ENCODE data around the gene LRRC42.

Gene LRRC42, protein sequence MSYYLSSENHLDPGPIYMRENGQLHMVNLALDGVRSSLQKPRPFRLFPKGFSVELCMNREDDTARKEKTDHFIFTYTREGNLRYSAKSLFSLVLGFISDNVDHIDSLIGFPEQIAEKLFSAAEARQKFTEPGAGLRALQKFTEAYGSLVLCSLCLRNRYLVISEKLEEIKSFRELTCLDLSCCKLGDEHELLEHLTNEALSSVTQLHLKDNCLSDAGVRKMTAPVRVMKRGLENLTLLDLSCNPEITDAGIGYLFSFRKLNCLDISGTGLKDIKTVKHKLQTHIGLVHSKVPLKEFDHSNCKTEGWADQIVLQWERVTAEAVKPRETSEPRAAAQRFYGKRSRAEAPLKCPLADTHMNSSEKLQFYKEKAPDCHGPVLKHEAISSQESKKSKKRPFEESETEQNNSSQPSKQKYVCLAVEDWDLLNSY

DNA sequence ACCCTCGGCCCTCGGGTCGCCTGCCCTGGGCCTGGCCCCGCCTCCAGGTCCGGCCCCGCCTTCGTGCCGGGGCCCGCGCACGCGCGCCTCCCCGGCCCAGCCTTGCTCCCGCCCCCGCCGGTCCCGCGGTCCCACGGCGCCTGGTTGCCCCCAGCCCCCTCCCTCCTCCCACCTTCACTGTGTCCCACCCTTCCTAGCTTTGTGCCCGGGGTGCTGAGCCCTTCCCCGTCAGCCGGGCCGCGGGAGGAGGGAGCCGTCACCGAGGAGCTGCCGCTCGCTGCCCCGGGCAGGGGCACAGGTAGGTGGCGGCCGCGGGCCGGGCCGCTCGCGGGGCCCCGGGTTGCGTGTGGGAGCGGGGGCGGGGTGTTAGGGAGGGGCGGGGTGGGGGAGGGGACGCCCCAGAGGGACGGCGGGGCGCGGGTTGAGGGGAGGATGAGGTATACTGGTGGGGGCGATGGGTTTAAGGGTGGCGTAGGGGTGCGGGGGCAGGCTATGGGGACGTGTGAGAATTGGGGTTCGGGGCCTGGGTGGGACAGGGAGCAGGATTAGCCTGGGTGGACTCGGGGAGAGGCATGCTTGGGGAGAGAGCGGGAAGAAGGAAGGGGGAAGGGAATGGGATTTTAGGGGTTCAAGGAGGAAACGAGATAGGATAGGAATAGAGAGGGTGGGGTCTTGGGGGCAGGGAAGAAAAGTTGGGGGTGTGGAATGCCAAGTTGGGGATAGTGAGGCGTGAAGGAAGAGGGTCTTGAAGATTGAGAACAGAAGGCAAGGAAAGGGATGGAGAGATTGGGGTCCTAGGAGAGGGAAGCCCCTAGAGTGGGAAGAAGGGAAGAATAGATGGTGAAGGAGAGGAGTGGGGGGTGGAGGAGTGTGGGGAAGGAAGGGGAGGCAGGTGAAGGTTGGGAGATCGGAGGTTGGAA lies at the start of gene LRRC42:
Gene LRRC42, plus strand, starts transcription at position 99 of the 920 bp plus-strand sequence. CDS start 5,650 bp downstream, outside the sequence.
- peak; percentile 31 to 68 (median 47) for DNase-seq (ENCODE audit: low read depth in 3 of 3)

DNA sequence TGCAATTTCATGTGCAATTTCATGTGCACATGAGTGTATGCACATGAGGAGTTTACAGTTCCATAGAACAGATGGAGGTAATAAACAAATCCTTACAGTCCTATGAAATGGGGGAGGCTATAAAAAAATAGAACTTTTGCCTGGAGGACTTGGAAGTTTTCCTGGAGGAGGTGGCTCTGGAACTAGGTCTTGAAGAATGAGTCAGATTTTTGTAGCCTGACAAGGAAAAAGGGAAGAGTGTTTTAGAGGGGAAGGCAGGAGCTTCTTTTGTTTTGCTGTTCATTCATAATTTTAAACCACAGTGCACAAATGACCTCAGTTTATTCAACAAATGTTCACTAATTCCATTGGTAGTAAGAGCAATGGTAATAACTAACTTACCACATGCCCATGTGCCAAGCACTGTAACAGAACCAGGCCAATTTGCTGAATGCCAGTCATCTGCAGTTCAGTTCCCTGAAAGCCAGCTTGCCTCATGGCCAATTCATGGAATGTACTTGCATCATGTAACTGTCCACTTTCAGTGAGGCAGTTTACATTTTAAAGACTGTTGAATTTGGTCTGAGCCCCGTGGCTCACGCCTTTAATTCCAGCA lies 49.4 kb upstream of the LRRC42 start:
- no peak for DNase-seq (ENCODE audit: low read depth in 3 of 3)

DNA sequence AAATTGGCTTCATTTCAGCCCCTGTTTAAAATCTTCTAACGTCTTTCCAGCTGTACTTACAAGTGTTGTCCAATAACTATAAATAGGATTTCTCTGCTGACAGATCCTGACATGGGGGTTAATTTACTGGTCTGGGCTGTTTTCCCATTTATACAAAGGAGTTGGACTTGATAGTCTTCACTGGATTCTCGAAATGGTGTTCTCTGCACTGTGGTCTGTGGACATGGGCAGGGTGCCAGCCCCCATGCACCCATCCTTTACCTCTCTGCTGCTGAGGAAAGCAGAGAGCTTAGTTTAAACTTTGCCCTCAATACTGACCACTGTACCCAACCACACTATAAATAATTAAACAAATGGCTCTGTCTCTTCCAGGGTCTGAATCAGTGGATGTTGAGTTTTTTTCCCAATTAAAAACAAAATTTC lies 46.9 kb upstream of the LRRC42 start:
- DNase-seq (ENCODE audit: low read depth in 3 of 3): no peak

DNA sequence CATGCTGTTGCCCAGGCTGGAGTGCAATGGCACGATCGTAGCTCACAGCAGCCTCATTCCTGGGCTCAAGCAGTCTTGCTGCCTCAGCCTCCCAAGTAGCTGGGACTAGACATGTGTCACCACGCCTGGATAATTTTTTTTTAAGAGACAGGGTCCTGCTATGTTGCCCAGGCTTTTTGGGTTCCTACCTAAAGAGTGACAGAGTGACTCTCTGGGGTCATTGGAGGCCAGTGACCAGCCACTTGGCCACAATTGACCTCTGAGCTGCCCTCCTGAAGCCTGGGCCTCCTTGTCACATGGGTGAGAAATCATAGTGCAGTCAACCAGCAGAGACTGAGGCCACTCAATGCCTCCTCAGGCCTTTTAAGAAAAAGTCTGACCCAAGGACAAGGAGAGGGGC lies 46.4 kb upstream of the LRRC42 start:
- no peak for DNase-seq (ENCODE audit: low read depth in 3 of 3)

DNA sequence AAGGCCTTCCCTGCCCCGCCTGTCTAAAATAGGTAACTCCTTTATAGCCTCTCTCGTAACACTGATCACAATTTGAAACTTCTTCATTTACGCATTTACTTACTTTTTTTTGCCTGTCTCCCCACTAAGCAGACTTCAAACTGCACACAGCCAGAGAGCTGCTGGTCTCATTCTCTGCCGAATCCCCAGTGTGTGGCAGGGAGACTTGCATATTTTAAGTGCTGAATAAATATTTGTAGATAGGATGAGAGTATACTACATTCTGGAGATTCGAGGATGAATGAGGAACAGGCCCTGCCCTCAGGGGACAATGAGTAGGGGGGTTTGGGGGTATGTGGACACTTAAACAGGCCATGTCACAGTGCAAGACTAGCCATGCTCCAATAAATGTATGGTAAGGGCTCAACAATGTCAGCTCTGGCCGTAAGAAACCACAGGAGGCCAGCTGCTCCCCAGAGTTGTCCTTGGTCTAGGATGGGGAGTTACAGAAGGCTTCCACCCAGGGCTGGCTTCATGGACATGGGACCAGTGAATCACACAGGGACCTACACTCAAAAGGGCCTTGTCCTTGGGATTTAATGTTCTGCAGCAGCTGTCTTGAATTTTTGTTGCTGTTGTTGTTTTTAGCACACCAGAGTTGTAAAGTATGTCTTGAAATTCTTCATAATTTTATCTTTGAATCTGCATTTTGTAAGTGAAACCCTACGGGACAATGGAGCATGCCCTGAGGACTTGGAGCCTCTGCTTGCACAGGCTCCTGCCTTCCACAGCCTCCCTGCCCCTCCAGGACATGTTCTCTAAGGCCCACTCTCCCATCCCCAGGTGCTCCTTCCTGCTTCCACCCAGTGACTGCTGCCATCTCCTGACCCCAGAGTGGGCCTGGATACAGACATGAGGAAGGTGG lies 43.7 kb upstream of the LRRC42 start:
- DNase-seq (ENCODE audit: low read depth in 3 of 3): no peak

DNA sequence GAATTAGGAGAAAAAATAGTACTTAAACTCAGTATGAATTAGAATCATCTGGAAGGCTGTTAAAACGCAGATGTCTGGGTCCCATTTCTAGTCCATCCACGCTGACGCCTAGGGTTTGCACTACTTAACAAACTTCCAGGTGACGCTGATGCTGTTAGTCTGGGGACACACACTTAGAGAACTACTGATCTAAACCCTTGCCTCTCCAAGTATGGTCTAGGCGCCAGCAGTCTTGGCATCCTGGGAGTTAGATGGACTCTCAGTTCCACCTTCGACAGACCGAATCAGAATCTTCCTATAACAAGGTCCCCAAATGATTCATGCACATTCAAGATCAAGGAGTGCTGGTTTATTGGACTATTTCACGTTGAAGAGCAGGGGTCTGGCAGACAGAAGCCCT lies 40.6 kb upstream of the LRRC42 start:
- no peak for DNase-seq (ENCODE audit: low read depth in 3 of 3)

DNA sequence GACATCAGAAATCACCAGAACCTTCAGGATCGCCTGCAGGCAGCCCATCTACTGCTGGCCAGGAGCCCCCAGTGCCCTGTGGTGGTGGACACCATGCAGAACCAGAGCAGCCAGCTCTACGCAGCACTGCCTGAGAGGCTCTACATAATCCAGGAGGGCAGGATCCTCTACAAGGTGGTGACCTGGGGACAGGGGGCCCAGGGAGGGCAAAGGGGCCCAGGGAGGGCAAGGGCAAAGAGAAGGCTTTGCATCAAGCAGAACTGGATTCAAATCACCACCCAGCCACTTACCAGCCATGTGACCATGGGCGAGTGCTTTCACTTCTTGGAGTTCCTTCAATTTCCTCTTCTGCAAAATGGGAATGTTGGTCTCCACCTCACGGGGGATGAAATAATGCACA lies 40.0 kb upstream of the LRRC42 start:
- DNase-seq (ENCODE audit: low read depth in 3 of 3): no peak

DNA sequence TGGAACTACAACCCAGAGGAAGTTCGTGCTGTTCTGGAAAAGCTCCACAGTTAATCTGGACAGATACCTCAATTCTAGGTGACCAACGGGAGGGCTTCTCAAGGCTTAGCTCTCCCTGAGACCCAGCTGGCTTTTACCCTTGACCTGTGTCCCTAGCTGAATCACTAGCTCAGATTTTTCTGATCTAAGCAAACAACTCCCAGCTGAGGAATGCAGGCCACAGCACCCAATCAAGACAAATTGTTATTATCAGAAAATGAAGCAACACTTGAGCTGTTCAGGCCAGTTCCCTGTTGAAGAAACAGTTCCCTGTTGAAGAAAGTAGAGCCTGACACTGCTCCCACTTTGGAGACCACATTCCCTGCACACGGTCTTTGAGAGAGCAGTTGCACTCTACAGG lies 36.2 kb upstream of the LRRC42 start:
- no peak for DNase-seq (ENCODE audit: low read depth in 3 of 3)

DNA sequence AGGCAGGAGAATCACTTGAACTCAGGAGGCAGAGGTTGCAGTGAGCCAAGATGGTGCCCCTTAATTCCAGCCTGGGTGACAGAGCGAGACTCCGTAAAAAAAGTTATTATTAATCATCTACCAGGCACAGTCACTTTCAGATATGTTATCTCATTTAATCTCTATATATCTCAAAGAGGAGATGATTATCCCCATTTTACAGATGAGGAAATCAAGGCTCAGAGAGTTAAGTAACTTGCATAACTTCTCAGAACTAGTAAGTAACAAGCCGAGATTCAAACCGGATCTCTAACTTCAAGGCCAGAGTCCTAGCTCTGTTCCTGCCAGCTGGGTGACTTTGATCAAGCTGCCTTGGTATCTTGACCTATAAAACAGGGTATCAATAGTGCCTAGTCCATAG lies 34.7 kb upstream of the LRRC42 start:
- DNase-seq (ENCODE audit: low read depth in 3 of 3): no peak

DNA sequence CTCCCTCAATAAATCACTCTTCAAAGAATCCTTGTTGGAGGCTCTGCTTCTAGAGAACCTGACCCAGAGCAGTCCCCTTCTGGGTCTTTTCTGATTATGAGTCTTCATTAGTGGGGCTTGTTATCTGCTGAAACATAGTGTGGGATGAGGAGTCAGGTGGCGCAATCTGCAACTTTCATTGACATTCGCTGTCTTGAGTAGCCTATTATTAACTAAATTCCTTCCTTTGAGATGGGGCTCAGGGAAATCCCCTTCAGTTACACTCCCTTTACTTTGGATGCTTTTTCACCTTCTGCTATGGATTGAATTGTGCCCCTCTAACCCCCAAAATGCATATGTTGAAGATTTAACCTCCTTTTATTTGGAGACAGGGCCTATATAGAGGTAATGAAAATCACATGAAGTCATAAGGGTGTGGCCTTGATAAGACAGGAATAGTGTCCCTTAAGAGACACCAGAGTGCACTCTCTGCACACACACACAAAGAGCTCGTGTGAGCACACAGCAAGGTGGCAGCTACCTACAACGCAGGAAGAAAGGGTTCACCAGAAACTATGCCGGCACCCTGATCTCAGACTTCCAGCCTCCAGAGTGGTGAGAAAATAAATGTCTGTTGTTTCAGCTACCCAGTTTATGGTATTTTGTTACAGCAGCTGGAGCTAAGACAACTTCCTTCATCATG lies 32.7 kb upstream of the LRRC42 start:
- DNase-seq (ENCODE audit: low read depth in 3 of 3): no peak

DNA sequence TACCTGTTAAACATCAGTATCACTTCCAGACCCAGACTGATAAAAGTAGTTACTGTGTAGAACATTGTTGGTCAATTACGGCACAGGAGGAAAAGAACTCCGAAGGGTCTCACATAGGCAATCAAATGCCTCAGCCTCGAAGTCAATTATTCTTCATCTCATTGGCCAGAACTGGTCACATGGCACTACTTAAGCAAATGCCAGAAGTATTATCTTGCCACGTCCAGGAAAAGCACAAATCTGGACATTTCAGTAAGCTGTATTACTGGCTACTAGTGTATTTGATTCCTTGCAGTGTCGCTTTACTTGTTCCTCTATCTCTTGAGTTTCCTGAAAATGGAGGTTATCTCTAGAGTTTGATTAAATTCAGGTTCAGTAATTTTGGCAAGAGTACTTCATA lies 27.8 kb upstream of the LRRC42 start:
- no peak for DNase-seq (ENCODE audit: low read depth in 3 of 3)

DNA sequence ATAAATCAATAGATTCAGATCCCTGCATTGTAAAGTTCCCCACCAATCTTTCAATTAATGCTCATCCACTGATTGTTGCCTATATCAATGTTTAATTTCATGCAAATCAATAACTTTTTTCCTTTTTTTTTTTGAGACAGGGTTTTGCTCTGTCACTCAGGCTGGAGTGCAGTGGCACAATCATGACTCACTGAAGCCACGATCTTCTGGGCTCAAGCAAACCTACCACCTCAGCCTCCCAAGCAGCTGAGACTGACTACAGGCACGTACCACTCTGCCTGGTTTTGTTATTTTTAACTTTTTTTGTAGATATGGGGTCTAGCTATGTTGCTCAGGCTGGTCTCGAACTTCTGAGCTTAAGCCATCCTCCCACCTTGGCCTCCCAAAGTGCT lies 26.5 kb upstream of the LRRC42 start:
- DNase-seq (ENCODE audit: low read depth in 3 of 3): peak in 2 of 3 donors; percentile 11 to 16

DNA sequence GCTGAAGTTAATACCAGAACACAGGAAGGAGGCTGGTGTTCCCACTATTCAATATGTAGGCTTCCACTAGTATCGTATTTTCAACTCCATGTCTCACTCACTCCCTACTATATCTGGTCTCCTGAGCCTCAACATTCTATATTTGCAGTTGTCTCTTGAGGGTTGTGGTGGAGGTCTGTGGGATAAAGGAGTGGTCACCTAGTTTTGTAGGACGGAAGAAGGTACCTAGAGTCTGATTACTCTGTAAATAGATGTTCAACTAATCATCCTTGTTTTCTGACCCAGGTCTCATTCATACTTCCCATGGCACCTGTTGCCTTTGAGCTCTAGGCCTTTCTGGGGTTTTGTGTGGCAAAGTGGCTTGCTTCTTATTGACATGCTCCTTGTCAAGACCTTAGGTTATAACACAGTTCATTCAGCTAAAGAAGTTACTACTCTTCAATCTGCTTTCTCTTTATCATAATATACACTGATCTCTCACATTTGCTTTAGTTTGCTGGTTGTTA lies 18.7 kb upstream of the LRRC42 start:
- no peak for DNase-seq (ENCODE audit: low read depth in 3 of 3)

DNA sequence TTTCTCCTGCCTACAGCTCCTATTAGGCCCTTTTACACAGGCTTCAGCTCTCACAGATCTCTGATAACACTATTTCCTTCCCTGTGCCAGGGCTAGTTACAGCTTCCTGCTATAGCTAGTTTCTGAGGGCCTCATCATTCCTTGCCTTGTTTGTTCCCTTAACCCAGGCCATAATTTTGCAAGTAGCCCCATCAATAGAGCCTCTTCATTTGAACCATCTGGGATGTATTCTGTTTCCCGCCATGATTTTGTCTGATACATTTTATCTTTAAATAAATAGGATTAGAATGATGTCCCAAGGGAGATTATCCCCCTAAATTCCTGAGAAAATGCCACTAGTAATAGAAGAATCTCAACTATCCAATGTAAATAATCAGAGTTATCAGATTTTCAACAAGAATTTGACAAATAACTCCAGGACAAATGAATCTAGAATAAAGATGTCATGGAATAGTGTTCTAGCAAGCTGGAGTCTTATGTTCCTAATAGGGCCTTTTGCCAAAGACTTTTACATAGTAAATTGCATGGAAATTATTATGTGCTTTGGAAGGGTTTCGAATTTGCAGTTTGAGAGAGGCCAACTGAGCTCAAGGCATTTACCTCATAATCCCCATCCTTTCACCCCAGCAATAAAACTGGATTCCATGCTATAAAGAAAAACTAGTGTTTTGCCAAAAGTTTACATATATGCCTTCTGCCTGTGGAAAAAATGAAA lies 16.7 kb upstream of the LRRC42 start:
- no peak for DNase-seq (ENCODE audit: low read depth in 3 of 3)

DNA sequence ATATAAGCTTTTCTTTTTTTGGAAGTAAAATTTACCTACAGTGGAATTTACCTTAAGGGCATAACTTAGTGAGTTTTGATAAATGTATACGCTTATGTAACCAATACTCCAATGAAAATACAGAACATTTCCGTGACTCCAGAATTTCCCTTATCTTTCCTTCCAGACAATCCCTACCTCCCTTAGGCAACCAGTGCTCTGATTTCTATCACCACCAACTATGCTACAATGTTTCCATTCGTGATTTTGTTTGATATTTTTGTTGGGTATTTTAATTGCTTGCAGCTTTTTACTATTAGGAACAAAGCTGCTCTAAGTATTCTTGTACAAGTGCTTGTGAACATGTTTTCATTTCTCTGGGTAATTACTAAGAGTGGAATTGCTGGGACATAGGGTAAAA lies 15.2 kb upstream of the LRRC42 start:
- DNase-seq (ENCODE audit: low read depth in 3 of 3): no peak

DNA sequence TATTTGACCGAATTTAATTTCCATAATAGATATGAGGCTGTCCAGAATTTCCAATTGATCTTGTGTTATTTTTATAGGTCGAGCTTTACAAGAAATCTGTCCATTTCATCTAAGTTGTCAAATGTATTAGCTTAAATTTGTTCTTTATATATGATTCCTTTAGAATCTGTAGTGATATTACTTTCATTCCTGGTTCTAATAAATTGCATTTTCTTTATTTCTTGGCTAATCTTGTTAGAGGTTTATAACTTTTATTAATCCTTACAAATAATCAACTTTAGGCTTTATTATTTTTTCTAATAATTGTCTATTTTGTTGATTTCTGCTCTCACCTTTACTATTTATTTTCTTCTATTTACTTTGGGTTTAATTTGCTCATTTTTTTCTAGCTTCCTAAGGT lies 14.6 kb upstream of the LRRC42 start:
- no peak for DNase-seq (ENCODE audit: low read depth in 3 of 3)

DNA sequence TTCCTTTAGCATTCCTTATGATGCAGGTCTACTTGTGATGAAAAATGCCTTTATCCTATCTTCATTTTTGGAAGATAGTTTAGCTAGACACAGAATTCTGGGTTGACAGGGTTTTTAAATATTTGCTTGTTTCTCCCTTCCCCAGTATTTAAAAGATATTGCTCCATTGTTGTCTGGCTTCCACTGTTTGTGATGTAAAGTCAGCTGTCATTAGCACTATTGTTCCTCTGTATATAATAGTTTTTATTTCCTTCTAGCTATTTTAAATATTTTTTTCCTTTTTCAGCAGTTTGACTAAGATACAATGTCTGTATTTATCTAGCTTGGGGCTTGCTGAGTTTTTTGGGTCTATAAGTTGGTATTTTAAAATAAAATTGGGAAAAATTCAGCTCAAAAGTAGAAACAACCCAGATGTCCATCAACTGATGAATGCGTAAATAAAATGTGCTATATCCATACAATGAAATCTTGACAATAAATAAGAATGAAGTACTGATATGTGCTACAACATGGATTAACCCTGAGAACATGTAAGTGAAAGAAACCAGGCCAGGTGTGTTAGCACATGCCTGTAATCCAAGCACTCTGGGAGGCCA lies 11.9 kb upstream of the LRRC42 start:
- no peak for DNase-seq (ENCODE audit: low read depth in 3 of 3)

DNA sequence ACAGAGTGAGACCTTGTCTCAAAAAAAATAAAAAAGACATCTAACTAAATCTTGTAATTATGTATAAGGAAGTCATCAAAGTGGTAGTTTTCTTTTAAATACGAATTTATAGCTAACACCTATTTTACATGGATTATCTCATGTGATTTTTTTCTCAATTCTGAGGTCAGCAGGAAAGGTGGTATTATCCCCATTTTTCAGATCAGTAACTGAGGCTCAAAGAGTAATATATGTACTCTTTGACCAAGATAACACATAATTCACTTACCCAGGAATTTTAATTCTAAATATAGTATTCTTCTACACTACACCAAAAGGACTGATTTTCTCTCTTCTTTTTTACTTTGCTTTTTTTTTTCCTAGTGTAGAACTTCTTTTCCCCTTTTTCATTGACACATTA lies 9.7 kb upstream of the LRRC42 start:
- no peak for DNase-seq (ENCODE audit: low read depth in 3 of 3)

DNA sequence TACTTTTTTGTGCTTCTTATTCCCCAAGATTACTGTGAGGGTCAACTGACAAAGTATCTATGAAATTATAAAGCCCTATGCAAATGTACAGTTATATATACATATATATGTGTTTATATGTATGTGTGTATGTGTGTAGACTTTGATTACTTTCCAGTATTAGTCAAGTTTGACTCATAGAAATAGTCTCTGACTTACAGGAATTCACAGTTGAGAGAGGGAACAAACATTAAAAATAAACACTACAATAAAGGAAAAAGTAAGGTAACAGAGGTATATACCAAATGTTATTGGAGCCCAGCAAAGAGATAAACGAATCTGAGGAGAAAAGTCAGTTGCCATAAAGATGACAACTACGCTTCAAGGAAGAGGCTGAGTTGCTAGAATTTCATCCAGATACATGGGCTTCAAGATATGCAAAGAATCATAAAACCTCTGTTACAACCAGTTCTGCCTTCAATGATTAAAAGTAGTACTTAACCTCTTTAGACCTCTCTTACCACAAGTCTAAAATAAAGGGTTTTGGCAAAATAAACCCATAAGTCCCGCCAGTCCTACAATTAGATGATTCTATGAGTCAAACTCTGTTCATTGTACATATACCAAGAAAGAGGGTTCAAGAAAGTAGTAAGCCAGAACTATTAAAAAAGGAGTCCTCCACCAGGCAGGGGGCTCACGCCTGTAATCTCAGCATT lies 7.9 kb upstream of the LRRC42 start:
- no peak for DNase-seq (ENCODE audit: low read depth in 3 of 3)

Data from stimulated activated CD4-positive, alpha-beta T cell treated with anti-CD3 and anti-CD28 coated beads, TNF-alpha, amount 100 ng/mL, for 48 hours (primary cell).